Stimulated activated CD8-positive, alpha-beta memory T cell treated with anti-CD3 and anti-CD28 coated beads, Interleukin-15, amount 100 ng/mL, for 48 hours (primary cell): ENCODE data around the gene REG3A.

Experiments used
- DNase-seq, 2 donors: peaks; one replicate each; pipeline ENCODE4 v3.0.0-alpha.2; 2020; ENCODE audit warnings: low read depth in 2 of 2

Gene REG3A

GRCh38 chr2:79120194-79120713 lies 39.3 kb downstream of the REG3A start, which contains the start of gene REG1A:
Gene REG1A (plus strand): TSS chr2:79120488. CDS start chr2:79120862, 374 bp downstream.
- no peak for DNase-seq

GRCh38 chr2:79116997-79117928 lies 42.3 kb downstream of the REG3A start:
- no peak for DNase-seq

DNA sequence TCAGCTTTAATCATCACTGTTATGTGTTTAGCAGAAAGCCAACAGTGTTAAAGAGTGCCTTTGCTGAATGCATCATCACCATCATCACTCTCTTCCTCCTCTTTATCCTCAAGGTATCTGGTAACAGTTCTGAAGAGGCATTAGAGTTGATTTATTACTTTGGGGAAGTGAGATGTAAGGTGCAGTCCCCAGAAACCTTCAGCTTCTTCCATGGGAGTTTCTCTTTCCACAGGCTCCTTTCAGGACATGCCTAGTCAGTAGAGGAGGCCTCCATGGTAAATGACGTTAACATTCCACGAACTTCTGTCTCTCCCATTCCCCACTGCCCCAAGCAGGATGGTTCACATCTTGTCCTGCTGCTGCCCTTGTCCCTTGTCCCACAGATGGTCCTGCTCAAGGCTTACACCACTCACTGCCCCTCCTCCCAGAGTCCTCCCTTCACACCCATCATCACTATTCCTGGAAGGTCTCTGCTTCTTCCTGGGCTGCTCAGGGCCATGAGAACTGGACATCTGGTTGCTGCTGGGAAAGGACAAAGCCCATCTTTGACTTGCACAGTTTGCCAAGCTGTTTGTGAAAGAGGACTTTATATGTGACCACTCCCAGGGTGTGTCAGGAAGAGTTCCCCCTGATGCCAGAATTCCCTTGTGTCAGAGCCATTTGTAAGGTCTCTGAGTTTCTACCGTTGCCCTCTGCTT lies 44.6 kb downstream of the REG3A start:
- no peak for DNase-seq

- DNase-seq: no peak
Measured at GRCh38 chr2:79112269-79112668, 47.3 kb downstream of the REG3A start.
